Panc1 (cell line): Measurements from ENCODE around the gene RPL10A. TPM values are rescaled to one million over a fixed set of nuclear protein-coding genes. Genes with fewer than 3 reads are reported as not detected.

Experiments
- ATAC-seq: fragments of 200-7000 bp; cut with Tn5 transposase; 2 replicates; pipeline ENCODE4 v1.9.1; 2020; ENCODE audit warnings: mild to moderate bottlenecking, moderate library complexity
- BruUV-seq: library from RNA; stranded (reverse); fragments of 400-500 nt; replicated peaks from 2 replicates; lab custom pipeline; 2021; lab: Mats Ljungman, UMichigan
- CTCF ChIA-PET: fragments of 300-600 bp; sonication (Branson Sonifier 250); formaldehyde crosslinking; loops from one replicate; lab custom pipeline; 2022; ENCODE audit warnings: antibody characterized with exemption; lab: Charles Lee
- POLR2A ChIA-PET: fragments of 300-600 bp; sonication (Branson Sonifier 250); formaldehyde crosslinking; loops from one replicate; lab custom pipeline; 2022; ENCODE audit warnings: antibody characterized with exemption; lab: Charles Lee
- DNase-seq: peaks from one replicate; pipeline ENCODE4 v3.0.0-alpha.2; 2010; ENCODE audit warnings: low read depth, low spot score
- H3K27ac ChIP-seq: 2 replicates; pipeline ENCODE4 v1.5.1; 2011; ENCODE audit warnings: mild to moderate bottlenecking, low read length, inconsistent platforms
- H3K27me3 ChIP-seq: fragments of 200-500 bp; sonication (Bioruptor generic); 2 replicates; pipeline ENCODE4 v1.6.0; 2014; ENCODE audit warnings: low read length, inconsistent platforms; ENCODE audit not compliant: control insufficient read depth, insufficient read depth
- H3K36me3 ChIP-seq: fragments of 200-500 bp; sonication (Bioruptor generic); 2 replicates; pipeline ENCODE4 v1.5.1; 2014; ENCODE audit warnings: inconsistent platforms, mild to moderate bottlenecking, low read length, moderate library complexity; ENCODE audit not compliant: control insufficient read depth, insufficient read depth
- H3K4me1 ChIP-seq: 2 replicates; pipeline ENCODE4 v1.5.1; 2011; ENCODE audit warnings: inconsistent platforms, mild to moderate bottlenecking, low read length, moderate library complexity; ENCODE audit not compliant: control insufficient read depth, insufficient read depth
- H3K4me3 ChIP-seq, 2 experiments: 2 replicates each; pipeline ENCODE4 v1.5.1; 2011 to 2012; ENCODE audit warnings: low read depth in 2 of 2, low read length in 2 of 2, mild to moderate bottlenecking in 2 of 2, inconsistent platforms in 1 of 2, moderate library complexity in 1 of 2
- H3K9me3 ChIP-seq: fragments of 200-500 bp; sonication (Bioruptor generic); 2 replicates; pipeline ENCODE4 v1.5.1; 2014; ENCODE audit warnings: low read depth, mild to moderate bottlenecking, inconsistent platforms, low read length, moderate library complexity; ENCODE audit not compliant: control insufficient read depth, insufficient read depth
- POLR2AphosphoS5 ChIP-seq: IDR thresholded peaks from 2 replicates; pipeline ENCODE4 v1.6.1; 2012; ENCODE audit warnings: mild to moderate bottlenecking, low read depth, low read length, moderate library complexity
- SIN3A ChIP-seq: IDR thresholded peaks from 2 replicates; pipeline ENCODE4 v1.6.1; 2012; ENCODE audit warnings: low read depth, mild to moderate bottlenecking, low read length, moderate library complexity, borderline replicate concordance; ENCODE audit not compliant: insufficient read depth
- TCF7L2 ChIP-seq: IDR thresholded peaks from 2 replicates; pipeline ENCODE4 v1.6.1; 2011; ENCODE audit warnings: mild to moderate bottlenecking, low read depth, low read length, inconsistent platforms
- in situ Hi-C: cut with HindIII; loops from 2 replicates; pipeline ENCODE4 v1.10.0; 2016; ENCODE audit warnings: low sequenced_read_pairs, low pct_unique_long_range_greater_than_20kb
- intact Hi-C: fragments of 100-400 bp; cut with micrococcal nuclease; formaldehyde crosslinking; loops from one replicate; pipeline ENCODE4 v1.10.0; 2022; ENCODE audit not compliant: unreplicated experiment
- total RNA-seq: library from RNA; stranded (reverse); gene quantifications from one replicate; pipeline ENCODE4 v1.2.1, GENCODE V29; 2021; ENCODE audit not compliant: unreplicated experiment
- TF ChIP-seq, protein P1 (sequence below): fragments of 450-650 bp; IDR thresholded peaks from 2 replicates; pipeline ENCODE4 v1.5.1; 2017; ENCODE audit warnings: mild to moderate bottlenecking
- TF ChIP-seq, protein P2 (sequence below), 2 experiments: IDR thresholded peaks; 2 replicates each; pipeline ENCODE4 v1.6.1; 2011 to 2012; ENCODE audit warnings: low read depth in 2 of 2, control low read depth in 1 of 2, low read length in 1 of 2, mild to moderate bottlenecking in 1 of 2, moderate library complexity in 1 of 2; ENCODE audit not compliant: insufficient read depth in 1 of 2

Gene RPL10A
- total RNA-seq, 1 experiment from 2014 or later: 732 TPM

DNA sequence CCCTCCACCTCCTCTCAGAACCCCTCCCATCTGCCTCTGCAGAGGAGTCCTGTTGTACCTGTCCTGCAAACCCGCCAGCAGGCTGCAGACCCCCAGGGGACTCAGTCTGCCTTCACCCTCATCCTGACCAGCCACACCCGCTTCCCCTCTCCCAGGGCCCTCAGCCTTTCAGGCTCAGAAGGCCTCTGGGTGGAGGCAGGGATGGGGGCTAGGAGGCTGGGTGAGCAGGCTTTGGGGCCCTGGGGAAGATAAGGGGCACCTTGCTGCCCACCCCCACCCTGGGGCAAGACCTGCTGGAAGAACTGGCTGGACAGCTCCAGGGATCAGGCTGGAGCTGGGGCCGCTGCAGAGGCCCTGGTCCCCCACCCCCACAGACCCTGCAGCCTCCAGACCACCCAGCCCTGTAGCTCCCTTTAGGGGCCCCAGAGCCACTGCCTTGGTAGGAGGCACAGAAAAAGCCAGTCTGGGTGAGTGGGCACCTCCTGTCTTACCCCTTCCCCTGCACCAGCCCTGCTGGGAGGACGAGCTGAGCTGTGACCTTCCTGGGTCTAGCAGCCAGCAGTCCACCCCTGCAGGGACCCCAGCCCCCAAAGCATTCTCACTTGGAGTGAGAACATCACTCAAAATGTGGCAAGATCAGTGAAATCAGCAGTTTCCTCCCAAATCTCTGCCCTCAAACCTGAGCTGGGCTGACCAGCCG is 23.5 kb downstream of the RPL10A start:
- POLR2A ChIA-PET: interaction anchor here (0.5 kb wide), 1 partner anchor 1297 kb away, joined by 6 read pairs; no protein-coding TSS in a partner anchor
- Histone ChIP-seq H3K4me1 (peaks cover 36% of the 10 kb centered on the region), H3K9me3 (no peaks in the 10 kb centered on the region), H3K27ac (no peak overlapping the region), H3K4me3 (no peak overlapping the region), H3K36me3 (no peaks in the 10 kb centered on the region; the same call in 1 of the 2 replicates), H3K27me3 (no peaks in the 10 kb centered on the region)
- DNase-seq (no peak), ATAC-seq (no peak)
- CTCF ChIA-PET: no interaction called here
- no TSS peak for BruUV-seq
- TF ChIP-seq, protein P1, sequence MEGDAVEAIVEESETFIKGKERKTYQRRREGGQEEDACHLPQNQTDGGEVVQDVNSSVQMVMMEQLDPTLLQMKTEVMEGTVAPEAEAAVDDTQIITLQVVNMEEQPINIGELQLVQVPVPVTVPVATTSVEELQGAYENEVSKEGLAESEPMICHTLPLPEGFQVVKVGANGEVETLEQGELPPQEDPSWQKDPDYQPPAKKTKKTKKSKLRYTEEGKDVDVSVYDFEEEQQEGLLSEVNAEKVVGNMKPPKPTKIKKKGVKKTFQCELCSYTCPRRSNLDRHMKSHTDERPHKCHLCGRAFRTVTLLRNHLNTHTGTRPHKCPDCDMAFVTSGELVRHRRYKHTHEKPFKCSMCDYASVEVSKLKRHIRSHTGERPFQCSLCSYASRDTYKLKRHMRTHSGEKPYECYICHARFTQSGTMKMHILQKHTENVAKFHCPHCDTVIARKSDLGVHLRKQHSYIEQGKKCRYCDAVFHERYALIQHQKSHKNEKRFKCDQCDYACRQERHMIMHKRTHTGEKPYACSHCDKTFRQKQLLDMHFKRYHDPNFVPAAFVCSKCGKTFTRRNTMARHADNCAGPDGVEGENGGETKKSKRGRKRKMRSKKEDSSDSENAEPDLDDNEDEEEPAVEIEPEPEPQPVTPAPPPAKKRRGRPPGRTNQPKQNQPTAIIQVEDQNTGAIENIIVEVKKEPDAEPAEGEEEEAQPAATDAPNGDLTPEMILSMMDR: no peak
- no peak for TF ChIP-seq POLR2AphosphoS5
- TF ChIP-seq SIN3A: no peak
- no peak for TF ChIP-seq TCF7L2
- TF ChIP-seq, protein P2, sequence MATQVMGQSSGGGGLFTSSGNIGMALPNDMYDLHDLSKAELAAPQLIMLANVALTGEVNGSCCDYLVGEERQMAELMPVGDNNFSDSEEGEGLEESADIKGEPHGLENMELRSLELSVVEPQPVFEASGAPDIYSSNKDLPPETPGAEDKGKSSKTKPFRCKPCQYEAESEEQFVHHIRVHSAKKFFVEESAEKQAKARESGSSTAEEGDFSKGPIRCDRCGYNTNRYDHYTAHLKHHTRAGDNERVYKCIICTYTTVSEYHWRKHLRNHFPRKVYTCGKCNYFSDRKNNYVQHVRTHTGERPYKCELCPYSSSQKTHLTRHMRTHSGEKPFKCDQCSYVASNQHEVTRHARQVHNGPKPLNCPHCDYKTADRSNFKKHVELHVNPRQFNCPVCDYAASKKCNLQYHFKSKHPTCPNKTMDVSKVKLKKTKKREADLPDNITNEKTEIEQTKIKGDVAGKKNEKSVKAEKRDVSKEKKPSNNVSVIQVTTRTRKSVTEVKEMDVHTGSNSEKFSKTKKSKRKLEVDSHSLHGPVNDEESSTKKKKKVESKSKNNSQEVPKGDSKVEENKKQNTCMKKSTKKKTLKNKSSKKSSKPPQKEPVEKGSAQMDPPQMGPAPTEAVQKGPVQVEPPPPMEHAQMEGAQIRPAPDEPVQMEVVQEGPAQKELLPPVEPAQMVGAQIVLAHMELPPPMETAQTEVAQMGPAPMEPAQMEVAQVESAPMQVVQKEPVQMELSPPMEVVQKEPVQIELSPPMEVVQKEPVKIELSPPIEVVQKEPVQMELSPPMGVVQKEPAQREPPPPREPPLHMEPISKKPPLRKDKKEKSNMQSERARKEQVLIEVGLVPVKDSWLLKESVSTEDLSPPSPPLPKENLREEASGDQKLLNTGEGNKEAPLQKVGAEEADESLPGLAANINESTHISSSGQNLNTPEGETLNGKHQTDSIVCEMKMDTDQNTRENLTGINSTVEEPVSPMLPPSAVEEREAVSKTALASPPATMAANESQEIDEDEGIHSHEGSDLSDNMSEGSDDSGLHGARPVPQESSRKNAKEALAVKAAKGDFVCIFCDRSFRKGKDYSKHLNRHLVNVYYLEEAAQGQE (IDR thresholded peaks at IDR 0.05; ENCODE audit: insufficient read depth in 1 of 2, low read depth in 2 of 2, low read length in 1 of 2): no peak
- in situ Hi-C loops (no loop called here), intact Hi-C loops (no loop called here)

DNA sequence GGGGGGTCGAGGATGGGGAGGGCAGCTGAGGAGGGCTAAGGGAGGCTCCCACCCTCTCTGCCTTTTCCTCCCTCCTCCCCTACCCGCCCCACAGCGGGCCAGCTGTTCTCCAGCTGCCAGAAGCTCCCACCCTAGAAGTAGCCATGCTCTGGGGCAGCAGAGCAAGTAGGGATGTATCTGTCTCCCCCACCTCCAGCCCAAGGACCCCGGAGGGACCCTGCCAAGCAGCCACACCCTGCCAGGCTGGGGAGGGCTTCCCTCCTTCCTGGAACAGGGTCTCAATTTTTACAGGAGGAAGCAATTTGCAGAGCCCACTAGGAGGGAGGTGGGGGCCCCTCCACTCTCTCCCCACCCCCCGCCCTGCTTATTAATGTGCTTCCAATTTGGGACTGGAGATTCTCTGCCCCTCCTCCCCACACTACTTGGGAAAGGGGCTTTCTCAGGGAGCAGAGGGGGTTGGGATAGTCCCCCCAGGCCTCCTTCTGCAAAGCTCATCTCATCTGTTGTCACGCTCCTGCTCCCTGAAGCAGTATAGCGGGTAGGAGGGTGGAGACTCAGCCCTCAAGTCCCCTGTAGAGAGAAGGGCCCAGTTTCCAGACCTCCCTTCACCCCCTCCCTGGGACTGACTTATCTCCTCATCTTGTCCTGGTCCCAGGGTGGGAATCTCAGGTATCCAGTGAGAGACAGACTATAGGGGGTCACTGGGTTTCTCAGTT is 24.2 kb downstream of the RPL10A start:
- no TSS peak for BruUV-seq
- Histone ChIP-seq H3K27ac (no peak overlapping the region), H3K9me3 (no peaks in the 10 kb centered on the region), H3K4me1 (peaks cover 36% of the 10 kb centered on the region), H3K27me3 (no peaks in the 10 kb centered on the region), H3K4me3 (no peak overlapping the region), H3K36me3 (no peaks in the 10 kb centered on the region; the same call in 1 of the 2 replicates)
- no peak for ATAC-seq
- ChIA-PET POLR2A (interaction anchor here (0.5 kb wide), 1 partner anchor 1298 kb away, joined by 6 read pairs; no protein-coding TSS in a partner anchor), CTCF (no interaction called here)
- TF ChIP-seq, protein P1: no peak
- no peak for TF ChIP-seq POLR2AphosphoS5
- in situ Hi-C loops (no loop called here), intact Hi-C loops (no loop called here)
- DNase-seq: no peak
